Spleen (tissue), 11 donors: ENCODE measurements around the gene RPS10. TPM values are rescaled to one million over a fixed set of nuclear protein-coding genes. Genes with fewer than 3 reads are reported as not detected.

Experiments
- DNase-seq: peaks from one replicate; pipeline ENCODE4 v3.0.0-alpha.2; 2020
- H3K27ac ChIP-seq, 8 donors: fragments of 200-600 bp; sonication (generic) in 7 of 8; 1 replicate in 4 of 8; 2 replicates in 4 of 8; pipeline versions ENCODE4 v1.5.0 to v1.8.0; 2016 to 2021; ENCODE audit warnings: inconsistent platforms in 4 of 8, mild to moderate bottlenecking in 4 of 8, moderate library complexity in 1 of 8
- H3K27me3 ChIP-seq, 7 donors: fragments of 200-600 bp; sonication (generic) in 6 of 7; replicated peaks in 1 of 7; 1 replicate in 4 of 7; 2 replicates in 3 of 7; pipeline versions ENCODE4 v1.5.0 to v1.8.0; 2016 to 2021; ENCODE audit warnings: inconsistent platforms in 3 of 7, mild to moderate bottlenecking in 1 of 7
- H3K36me3 ChIP-seq, 6 donors: fragments of 200-600 bp; sonication (generic) in 5 of 6; 1 replicate in 4 of 6; 2 replicates in 2 of 6; pipeline versions ENCODE4 v1.5.0 to v1.8.0; 2016 to 2021; ENCODE audit warnings: inconsistent platforms in 2 of 6
- H3K4me1 ChIP-seq, 6 donors: fragments of 200-600 bp; sonication (generic) in 5 of 6; 1 replicate in 3 of 6; 2 replicates in 3 of 6; pipeline versions ENCODE4 v1.5.0 to v1.8.0; 2016 to 2021; ENCODE audit warnings: inconsistent platforms in 3 of 6
- H3K4me3 ChIP-seq, 8 donors: fragments of 200-600 bp; sonication (generic) in 7 of 8; 1 replicate in 4 of 8; 2 replicates in 4 of 8; pipeline versions ENCODE4 v1.5.0 to v1.8.0; 2016 to 2021; ENCODE audit warnings: inconsistent platforms in 4 of 8, mild to moderate bottlenecking in 4 of 8, moderate library complexity in 2 of 8
- H3K9me3 ChIP-seq, 8 donors: fragments of 200-600 bp; sonication (generic) in 7 of 8; 1 replicate in 4 of 8; 2 replicates in 4 of 8; pipeline versions ENCODE4 v1.5.0 to v1.8.0; 2016 to 2021; ENCODE audit warnings: inconsistent platforms in 4 of 8
- POLR2A ChIP-seq, 3 donors: fragments of 450-650 bp; IDR thresholded peaks; one replicate each; pipeline ENCODE4 v1.5.1; 2017; ENCODE audit warnings: antibody characterized with exemption in 3 of 3, mild to moderate bottlenecking in 1 of 3
- POLR2AphosphoS5 ChIP-seq, 3 donors: sonication (generic); formaldehyde crosslinking; IDR thresholded peaks; one replicate each; pipeline ENCODE4 v1.5.1; 2017; ENCODE audit warnings: antibody characterized with exemption in 3 of 3
- whole genome bisulfite sequencing, 5 donors: extraction: QIAGEN DNeasy Blood & Tissue Kit in 3 of 5; methylation state at CpG; one replicate each; pipeline versions ENCODE4 v1.1.5 to v1.1.7; 2013 to 2018; 5-methylcytosine and 5-hydroxymethylcytosine counted together
- intact Hi-C: fragments of 100-400 bp; cut with DNase I; formaldehyde crosslinking; loops from one replicate; pipeline ENCODE4 v1.15.0; 2023; ENCODE audit warnings: low total_unique reads
- polyA plus RNA-seq, 3 donors: library from polyadenylated mRNA; stranded (reverse); fragments of 200-250 nt; gene quantifications; one replicate each; pipeline ENCODE4 v1.2.1, GENCODE V29; 2013
- total RNA-seq, 7 donors: library from RNA; depleted of rRNA in 3 of 7; stranded (reverse); fragments of >200 nt in 3 of 7; fragmentation: NEBNext Ultra II Directional in 4 of 7; extraction: Animal tissue kit (Norgen Biotek cat#: 25700) in 4 of 7; gene quantifications; one replicate each; pipeline versions ENCODE4 v1.1.0 to v1.2.1, GENCODE V29; 2016 to 2021
- TF ChIP-seq, protein P1 (sequence below), 11 experiments: fragments of 200-600 bp in 7 of 11; fragments of 450-650 bp in 4 of 11; sonication (generic) in 4 of 11; IDR thresholded peaks in 8 of 11; conservative IDR thresholded peaks in 3 of 11; 1 replicate in 7 of 11; 2 replicates in 4 of 11; pipeline versions ENCODE4 v1.4.0 to v1.8.0; 2016 to 2021; ENCODE audit warnings: antibody characterized with exemption in 11 of 11, inconsistent platforms in 4 of 11, mild to moderate bottlenecking in 1 of 11
- donor health status: healthy with polysubstance abuse.
- donor health status: DM: no; HTN: no; CAD: no; lungs with moderate emphysema.
- donor health status: DM: no; HTN: no; CAD: no.
- donor health status: Bipolar disorder and iron deficiency.
- donor health status: healthy.
- donor health status: DM: no; HTN: no; CAD: no.
- donor health status: DM: yes; HTN: yes; CAD: no.

RPS10 gene
- total and polyA plus RNA-seq, 10 donors, result 1,033 to 4,934 (median 1,663) TPM

DNA sequence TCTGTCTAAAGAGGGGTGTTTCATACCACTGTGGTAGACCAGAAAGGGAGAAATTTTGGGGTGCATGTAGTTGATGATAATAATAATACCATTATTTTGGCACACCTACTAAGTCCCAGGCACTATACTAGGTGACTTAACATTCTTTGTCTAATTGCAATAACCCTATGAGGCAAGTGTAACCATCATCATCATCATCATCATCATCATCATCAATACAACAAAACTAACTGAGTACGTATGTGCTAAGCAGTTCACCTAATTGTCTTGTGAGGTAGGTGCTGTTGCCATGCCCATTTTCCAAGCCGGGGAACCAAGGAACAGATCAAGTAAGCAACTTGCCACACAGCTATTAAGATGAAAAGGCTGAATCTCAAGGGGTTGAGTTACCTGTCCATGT is 37.4 kb upstream of the RPS10 start:
- Histone ChIP-seq H3K9me3 (no peaks in the 10 kb centered on the region), H3K4me3 (no peak overlapping the region), H3K27me3 (peaks cover 0 to 46% (median 23%) of the 10 kb centered on the region in 7 donors), H3K27ac (no peak overlapping the region), H3K4me1 (peaks cover 7 to 26% (median 15%) of the 10 kb centered on the region in 6 donors), H3K36me3 (no peaks in the 10 kb centered on the region)
- no peak for TF ChIP-seq POLR2A (IDR thresholded peaks at IDR 0.05)
- TF ChIP-seq POLR2AphosphoS5 (IDR thresholded peaks at IDR 0.05), result no peak
- TF ChIP-seq, protein P1, sequence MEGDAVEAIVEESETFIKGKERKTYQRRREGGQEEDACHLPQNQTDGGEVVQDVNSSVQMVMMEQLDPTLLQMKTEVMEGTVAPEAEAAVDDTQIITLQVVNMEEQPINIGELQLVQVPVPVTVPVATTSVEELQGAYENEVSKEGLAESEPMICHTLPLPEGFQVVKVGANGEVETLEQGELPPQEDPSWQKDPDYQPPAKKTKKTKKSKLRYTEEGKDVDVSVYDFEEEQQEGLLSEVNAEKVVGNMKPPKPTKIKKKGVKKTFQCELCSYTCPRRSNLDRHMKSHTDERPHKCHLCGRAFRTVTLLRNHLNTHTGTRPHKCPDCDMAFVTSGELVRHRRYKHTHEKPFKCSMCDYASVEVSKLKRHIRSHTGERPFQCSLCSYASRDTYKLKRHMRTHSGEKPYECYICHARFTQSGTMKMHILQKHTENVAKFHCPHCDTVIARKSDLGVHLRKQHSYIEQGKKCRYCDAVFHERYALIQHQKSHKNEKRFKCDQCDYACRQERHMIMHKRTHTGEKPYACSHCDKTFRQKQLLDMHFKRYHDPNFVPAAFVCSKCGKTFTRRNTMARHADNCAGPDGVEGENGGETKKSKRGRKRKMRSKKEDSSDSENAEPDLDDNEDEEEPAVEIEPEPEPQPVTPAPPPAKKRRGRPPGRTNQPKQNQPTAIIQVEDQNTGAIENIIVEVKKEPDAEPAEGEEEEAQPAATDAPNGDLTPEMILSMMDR (IDR thresholded peaks at IDR 0.05 in 8 of 11, conservative IDR thresholded peaks at IDR 0.05 in 3 of 11), result no peak
- WGBS, 5 donors, result 78 to 92% (median 86%) methylated on average over 2 of the region's 2 CpGs
- intact Hi-C loops, result loop anchor here (10.0 kb wide), 1 partner anchor 122 kb away; no protein-coding TSS in a partner anchor
- no peak for DNase-seq

DNA sequence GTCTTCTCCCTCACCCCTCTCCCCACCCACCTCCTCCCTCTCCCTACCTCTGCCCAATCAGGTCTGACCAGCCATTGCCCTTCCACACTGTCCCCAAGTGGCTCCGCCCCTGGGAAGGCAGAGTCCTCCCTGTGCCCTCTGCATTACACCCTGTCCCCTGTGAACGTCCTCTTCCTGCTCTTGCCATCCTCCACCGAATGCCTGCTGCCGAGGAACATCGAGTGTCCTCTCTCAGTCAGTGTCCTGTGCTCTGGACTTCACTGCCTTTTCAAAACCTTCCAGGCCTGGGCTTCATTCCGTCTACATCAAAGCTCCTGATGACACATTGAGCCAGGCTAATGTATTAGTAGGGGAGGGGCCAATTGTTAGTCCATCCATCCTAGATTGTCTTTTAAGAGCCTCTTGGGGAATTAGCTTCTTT is 36.7 kb upstream of the RPS10 start:
- peaks cover 7 to 19% (median 15%) of the 10 kb centered on the region in 6 donors for H3K4me1 ChIP-seq
- WGBS, 5 donors, result 40 to 56% (median 44%) methylated on average over 6 of the region's 6 CpGs
- intact Hi-C loops, result loop anchor here (10.0 kb wide), 1 partner anchor 122 kb away; no protein-coding TSS in a partner anchor

DNA sequence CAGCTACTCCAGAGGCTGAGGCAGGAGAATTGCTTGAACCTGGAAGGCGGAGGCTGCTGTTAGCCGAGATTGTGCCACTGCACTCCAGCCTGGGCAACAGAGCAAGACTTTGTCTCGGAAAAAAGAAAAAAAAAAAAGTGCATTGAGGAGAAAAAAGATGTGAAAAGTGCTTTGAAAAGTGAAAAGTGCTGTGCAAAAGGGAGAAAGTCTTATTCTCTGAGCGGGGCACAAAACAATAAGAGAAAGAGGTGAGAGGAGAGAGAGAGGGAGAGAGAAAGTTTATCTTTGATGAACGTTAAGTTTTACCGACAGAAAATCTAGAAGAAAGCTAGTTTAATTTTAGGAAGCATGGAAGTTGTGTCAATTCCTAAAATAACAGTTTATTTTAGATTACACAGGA is 36.1 kb upstream of the RPS10 start:
- intact Hi-C loops, result loop anchor here (10.0 kb wide), 1 partner anchor 123 kb away; no protein-coding TSS in a partner anchor
- H3K9me3 ChIP-seq, result no peaks in the 10 kb centered on the region
- DNase-seq, result no peak
- H3K36me3 ChIP-seq, result no peaks in the 10 kb centered on the region
- WGBS, 5 donors, result 75 to 90% (median 87%) methylated on average over 6 of the region's 6 CpGs
- no peak overlapping the region for H3K27ac ChIP-seq
- no peak overlapping the region for H3K4me3 ChIP-seq
- H3K27me3 ChIP-seq, result peaks cover 0 to 45% (median 23%) of the 10 kb centered on the region in 7 donors
- H3K4me1 ChIP-seq, result peaks cover 7 to 19% (median 15%) of the 10 kb centered on the region in 6 donors
- no peak for TF ChIP-seq POLR2AphosphoS5 (IDR thresholded peaks at IDR 0.05)
- TF ChIP-seq POLR2A (IDR thresholded peaks at IDR 0.05), result no peak
- TF ChIP-seq, protein P1 (IDR thresholded peaks at IDR 0.05 in 8 of 11, conservative IDR thresholded peaks at IDR 0.05 in 3 of 11), result no peak

More for the DNA sequence above, 36.7 kb upstream of the RPS10 start:
- Histone ChIP-seq H3K36me3 (no peaks in the 10 kb centered on the region), H3K9me3 (no peaks in the 10 kb centered on the region), H3K27me3 (peaks cover 0 to 46% (median 23%) of the 10 kb centered on the region in 7 donors), H3K4me3 (no peak overlapping the region), H3K27ac (no peak overlapping the region)
- peak; percentile 48 for DNase-seq
- TF ChIP-seq, protein P1 (IDR thresholded peaks at IDR 0.05 in 8 of 11, conservative IDR thresholded peaks at IDR 0.05 in 3 of 11), result no peak
- TF ChIP-seq POLR2AphosphoS5 (IDR thresholded peaks at IDR 0.05) (no peak), POLR2A (IDR thresholded peaks at IDR 0.05) (no peak)

DNA sequence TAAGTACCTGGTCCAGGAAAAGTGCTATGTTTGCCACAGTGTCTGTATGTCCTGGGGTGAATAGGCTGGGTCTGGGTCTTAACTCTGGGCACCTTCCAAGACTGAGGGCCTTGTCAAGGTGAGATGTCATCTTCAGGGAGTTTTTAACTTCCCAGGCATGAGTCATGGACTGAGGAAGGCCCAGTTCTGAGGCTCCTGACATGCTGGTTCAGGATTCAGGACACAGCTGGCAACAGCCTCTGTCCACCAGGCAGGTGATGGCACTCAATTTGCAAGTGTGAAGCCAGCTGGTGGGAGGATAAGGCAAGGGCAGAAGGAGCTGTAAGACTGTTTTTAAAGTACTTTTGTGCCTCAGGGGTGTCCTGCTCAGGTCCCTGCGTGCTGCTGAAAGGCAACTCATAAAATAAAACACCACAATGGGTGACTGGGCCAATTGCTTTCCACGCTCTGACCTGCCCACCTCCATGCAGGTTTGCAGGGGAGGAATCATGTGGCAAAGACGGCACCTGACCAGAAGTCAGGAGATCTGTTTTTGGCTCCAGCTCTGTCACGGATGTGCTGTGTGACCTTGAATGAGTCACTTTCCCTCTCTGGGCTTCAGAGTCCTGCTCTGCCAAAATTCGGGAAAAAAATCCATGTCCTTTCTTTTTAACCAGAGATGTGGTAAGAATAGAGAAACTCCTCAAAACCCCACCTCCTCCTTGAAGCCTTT is 35.1 kb upstream of the RPS10 start:
- H3K36me3 ChIP-seq, result no peaks in the 10 kb centered on the region
- no peak for TF ChIP-seq POLR2AphosphoS5 (IDR thresholded peaks at IDR 0.05)
- TF ChIP-seq POLR2A (IDR thresholded peaks at IDR 0.05), result no peak
- TF ChIP-seq, protein P1 (IDR thresholded peaks at IDR 0.05 in 8 of 11, conservative IDR thresholded peaks at IDR 0.05 in 3 of 11), result no peak
- no peaks in the 10 kb centered on the region for H3K9me3 ChIP-seq
- DNase-seq, result peak; percentile 31
- no peak overlapping the region for H3K4me3 ChIP-seq
- H3K27me3 ChIP-seq, result peaks cover 0 to 34% (median 18%) of the 10 kb centered on the region in 7 donors
- 73 to 86% (median 80%) methylated on average over 5 of the region's 5 CpGs for whole genome bisulfite sequencing, 5 donors
- peaks cover 4 to 11% (median 9%) of the 10 kb centered on the region in 6 donors for H3K4me1 ChIP-seq
- no peak overlapping the region for H3K27ac ChIP-seq
- intact Hi-C loops, result loop anchor here (10.0 kb wide), 1 partner anchor 124 kb away; no protein-coding TSS in a partner anchor
